SK-N-SH (cell line): ENCODE results near the gene ZNF3. TPM values are rescaled to one million over a fixed set of nuclear protein-coding genes. Genes with fewer than 3 reads are reported as not detected.
A peak's percentile ranks its signal among the peaks of the same experiment; 100 is the strongest.

Source experiments
- ELF1 ChIP-seq: IDR thresholded peaks from 2 replicates; pipeline ENCODE4 v1.4.0; 2012
- EP300 ChIP-seq, 2 experiments: IDR thresholded peaks; 2 replicates each; pipeline versions ENCODE4 v1.4.0 to v1.6.1; 2012; ENCODE audit warnings: borderline replicate concordance in 1 of 2, low read depth in 1 of 2, low read length in 1 of 2
- EZH2phosphoT487 ChIP-seq: fragments of 200-600 bp; sonication (generic); IDR thresholded peaks from 2 replicates; pipeline ENCODE4 v1.6.1; 2017; ENCODE audit warnings: low read depth, mixed run types, mild to moderate bottlenecking, antibody characterized with exemption, moderate library complexity, borderline replicate concordance
- GABPA ChIP-seq: IDR thresholded peaks from 2 replicates; pipeline ENCODE4 v1.4.0; 2012; ENCODE audit warnings: low read depth, mild to moderate bottlenecking
- JUND ChIP-seq: IDR thresholded peaks from 2 replicates; pipeline ENCODE4 v1.4.0; 2012
- MXI1 ChIP-seq: IDR thresholded peaks from 2 replicates; pipeline ENCODE4 v1.6.1; 2012; ENCODE audit warnings: mild to moderate bottlenecking, low read depth, low read length, improper control_type of control experiment
- NFIC ChIP-seq: IDR thresholded peaks from 2 replicates; pipeline ENCODE4 v1.4.0; 2012; ENCODE audit warnings: borderline replicate concordance
- NRF1 ChIP-seq: IDR thresholded peaks from 2 replicates; pipeline ENCODE4 v1.6.1; 2012; ENCODE audit warnings: low read depth, mild to moderate bottlenecking, low read length
- POLR2AphosphoS5 ChIP-seq: IDR thresholded peaks from 2 replicates; pipeline ENCODE4 v1.6.1; 2012; ENCODE audit warnings: low read depth, low read length
- RAD21 ChIP-seq: IDR thresholded peaks from 2 replicates; pipeline ENCODE4 v1.6.1; 2012; ENCODE audit warnings: mild to moderate bottlenecking, low read length
- RCOR1 ChIP-seq: fragments of 150-350 bp; IDR thresholded peaks from 2 replicates; pipeline ENCODE4 v1.6.1; 2017; ENCODE audit warnings: antibody characterized with exemption, low read length
- RFX5 ChIP-seq: IDR thresholded peaks from 2 replicates; pipeline ENCODE4 v1.6.1; 2012; ENCODE audit warnings: mild to moderate bottlenecking, improper control_type of control experiment, low read length
- RXRA ChIP-seq: IDR thresholded peaks from 2 replicates; pipeline ENCODE4 v1.4.0; 2012; ENCODE audit warnings: low read depth, mild to moderate bottlenecking, borderline replicate concordance
- TAF1 ChIP-seq: IDR thresholded peaks from 2 replicates; pipeline ENCODE4 v1.6.1; 2012; ENCODE audit warnings: low read depth, mild to moderate bottlenecking, low read length, moderate library complexity, borderline replicate concordance
- TCF12 ChIP-seq: IDR thresholded peaks from 2 replicates; pipeline ENCODE4 v1.4.0; 2012
- TEAD4 ChIP-seq: IDR thresholded peaks from 2 replicates; pipeline ENCODE4 v1.4.0; 2012; ENCODE audit warnings: mild to moderate bottlenecking, borderline replicate concordance; ENCODE audit not compliant: insufficient read depth
- YY1 ChIP-seq: IDR thresholded peaks from 2 replicates; pipeline ENCODE4 v1.4.0; 2012; ENCODE audit warnings: low read depth, mild to moderate bottlenecking
- polyA plus RNA-seq, 3 experiments: library from polyadenylated mRNA; depleted of rRNA; stranded (reverse); fragments of >200 nt; gene quantifications; 2 replicates each; pipeline ENCODE4 v1.2.3, GENCODE V29; 2012
- TF ChIP-seq, protein P1 (sequence below): IDR thresholded peaks from 2 replicates; pipeline ENCODE4 v1.4.0; 2012; ENCODE audit warnings: low read depth
- TF ChIP-seq, protein P2 (sequence below): IDR thresholded peaks from 2 replicates; pipeline ENCODE4 v1.4.0; 2012; ENCODE audit warnings: low read depth, borderline replicate concordance
- TF ChIP-seq, protein P3 (sequence below): IDR thresholded peaks from 2 replicates; pipeline ENCODE4 v1.6.1; 2012; ENCODE audit warnings: mild to moderate bottlenecking, low read depth, low read length, moderate library complexity
- TF ChIP-seq, protein P4 (sequence below): fragments of 150-350 bp; IDR thresholded peaks from 2 replicates; pipeline ENCODE4 v1.6.1; 2016; ENCODE audit warnings: mild to moderate bottlenecking, low read depth, low read length
- TF ChIP-seq, protein P5 (sequence below): IDR thresholded peaks from 2 replicates; pipeline ENCODE4; 2012
- TF ChIP-seq, protein P6 (sequence below): fragments of 150-350 bp; IDR thresholded peaks from 2 replicates; pipeline ENCODE4 v1.6.1; 2017; ENCODE audit warnings: antibody characterized with exemption, low read length, low read depth, borderline replicate concordance

ZNF3 gene
- polyA plus RNA-seq, 1 of the 3 experiments (the other 2 are of a cell fraction): 30.5 TPM

DNA sequence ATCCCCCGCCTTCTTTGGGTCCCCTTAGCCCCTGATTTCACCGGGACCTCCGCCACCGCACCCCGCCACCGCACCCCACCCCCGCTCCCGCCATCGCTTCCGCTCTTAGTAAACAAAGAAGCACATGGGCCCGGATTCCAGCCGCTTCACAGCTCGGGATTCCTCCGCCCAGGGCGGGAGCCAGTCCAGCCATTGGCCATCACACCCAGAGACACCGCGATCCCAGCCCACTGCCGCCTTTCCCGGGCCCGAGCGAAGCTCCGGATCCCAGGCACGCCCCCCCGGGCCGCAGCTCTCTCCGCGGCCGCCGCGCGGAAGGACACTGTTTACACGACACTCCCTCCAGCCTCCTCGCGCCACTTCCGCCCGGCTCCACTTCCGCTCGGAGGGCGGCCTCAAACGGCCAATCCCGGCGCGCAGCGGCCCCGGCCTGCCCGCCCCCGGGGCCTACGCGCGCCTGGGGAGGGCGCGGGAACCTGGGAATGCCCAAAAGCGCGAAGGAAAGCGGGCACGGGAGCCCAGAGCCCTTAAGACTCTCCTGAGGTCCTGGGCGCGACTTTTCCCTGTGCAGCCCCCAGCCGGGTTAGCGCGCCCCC is 19.0 kb upstream of the ZNF3 start (continued):
- TF ChIP-seq TAF1: peak; percentile 72
- TF ChIP-seq, protein P1, sequence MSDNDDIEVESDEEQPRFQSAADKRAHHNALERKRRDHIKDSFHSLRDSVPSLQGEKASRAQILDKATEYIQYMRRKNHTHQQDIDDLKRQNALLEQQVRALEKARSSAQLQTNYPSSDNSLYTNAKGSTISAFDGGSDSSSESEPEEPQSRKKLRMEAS: peak; percentile 100
- peak; percentile 65 for TF ChIP-seq TCF12
- no peak for TF ChIP-seq EZH2phosphoT487
- TF ChIP-seq GABPA: peak; percentile 92
- TF ChIP-seq, protein P2, sequence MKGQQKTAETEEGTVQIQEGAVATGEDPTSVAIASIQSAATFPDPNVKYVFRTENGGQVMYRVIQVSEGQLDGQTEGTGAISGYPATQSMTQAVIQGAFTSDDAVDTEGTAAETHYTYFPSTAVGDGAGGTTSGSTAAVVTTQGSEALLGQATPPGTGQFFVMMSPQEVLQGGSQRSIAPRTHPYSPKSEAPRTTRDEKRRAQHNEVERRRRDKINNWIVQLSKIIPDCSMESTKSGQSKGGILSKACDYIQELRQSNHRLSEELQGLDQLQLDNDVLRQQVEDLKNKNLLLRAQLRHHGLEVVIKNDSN: peak; percentile 66
- peak; percentile 87 for TF ChIP-seq TEAD4
- TF ChIP-seq RFX5: peak; percentile 84
- TF ChIP-seq, protein P3, sequence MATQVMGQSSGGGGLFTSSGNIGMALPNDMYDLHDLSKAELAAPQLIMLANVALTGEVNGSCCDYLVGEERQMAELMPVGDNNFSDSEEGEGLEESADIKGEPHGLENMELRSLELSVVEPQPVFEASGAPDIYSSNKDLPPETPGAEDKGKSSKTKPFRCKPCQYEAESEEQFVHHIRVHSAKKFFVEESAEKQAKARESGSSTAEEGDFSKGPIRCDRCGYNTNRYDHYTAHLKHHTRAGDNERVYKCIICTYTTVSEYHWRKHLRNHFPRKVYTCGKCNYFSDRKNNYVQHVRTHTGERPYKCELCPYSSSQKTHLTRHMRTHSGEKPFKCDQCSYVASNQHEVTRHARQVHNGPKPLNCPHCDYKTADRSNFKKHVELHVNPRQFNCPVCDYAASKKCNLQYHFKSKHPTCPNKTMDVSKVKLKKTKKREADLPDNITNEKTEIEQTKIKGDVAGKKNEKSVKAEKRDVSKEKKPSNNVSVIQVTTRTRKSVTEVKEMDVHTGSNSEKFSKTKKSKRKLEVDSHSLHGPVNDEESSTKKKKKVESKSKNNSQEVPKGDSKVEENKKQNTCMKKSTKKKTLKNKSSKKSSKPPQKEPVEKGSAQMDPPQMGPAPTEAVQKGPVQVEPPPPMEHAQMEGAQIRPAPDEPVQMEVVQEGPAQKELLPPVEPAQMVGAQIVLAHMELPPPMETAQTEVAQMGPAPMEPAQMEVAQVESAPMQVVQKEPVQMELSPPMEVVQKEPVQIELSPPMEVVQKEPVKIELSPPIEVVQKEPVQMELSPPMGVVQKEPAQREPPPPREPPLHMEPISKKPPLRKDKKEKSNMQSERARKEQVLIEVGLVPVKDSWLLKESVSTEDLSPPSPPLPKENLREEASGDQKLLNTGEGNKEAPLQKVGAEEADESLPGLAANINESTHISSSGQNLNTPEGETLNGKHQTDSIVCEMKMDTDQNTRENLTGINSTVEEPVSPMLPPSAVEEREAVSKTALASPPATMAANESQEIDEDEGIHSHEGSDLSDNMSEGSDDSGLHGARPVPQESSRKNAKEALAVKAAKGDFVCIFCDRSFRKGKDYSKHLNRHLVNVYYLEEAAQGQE: 0 out of 2 replicates have a peak, but pooled peaks have one; percentile 33
- no peak for TF ChIP-seq RCOR1
- peak; percentile 95 for TF ChIP-seq ELF1
- peak; percentile 82 for TF ChIP-seq MXI1
- TF ChIP-seq, protein P4, sequence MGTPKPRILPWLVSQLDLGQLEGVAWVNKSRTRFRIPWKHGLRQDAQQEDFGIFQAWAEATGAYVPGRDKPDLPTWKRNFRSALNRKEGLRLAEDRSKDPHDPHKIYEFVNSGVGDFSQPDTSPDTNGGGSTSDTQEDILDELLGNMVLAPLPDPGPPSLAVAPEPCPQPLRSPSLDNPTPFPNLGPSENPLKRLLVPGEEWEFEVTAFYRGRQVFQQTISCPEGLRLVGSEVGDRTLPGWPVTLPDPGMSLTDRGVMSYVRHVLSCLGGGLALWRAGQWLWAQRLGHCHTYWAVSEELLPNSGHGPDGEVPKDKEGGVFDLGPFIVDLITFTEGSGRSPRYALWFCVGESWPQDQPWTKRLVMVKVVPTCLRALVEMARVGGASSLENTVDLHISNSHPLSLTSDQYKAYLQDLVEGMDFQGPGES: peak; percentile 21; the same call in 1 of the 2 replicates
- no peak; the same call in 1 of the 2 replicates for TF ChIP-seq RXRA
- TF ChIP-seq NRF1: no peak
- TF ChIP-seq POLR2AphosphoS5: no peak
- TF ChIP-seq RAD21: no peak
- TF ChIP-seq JUND: peak; percentile 45; the same call in 1 of the 2 replicates
- TF ChIP-seq, protein P5, sequence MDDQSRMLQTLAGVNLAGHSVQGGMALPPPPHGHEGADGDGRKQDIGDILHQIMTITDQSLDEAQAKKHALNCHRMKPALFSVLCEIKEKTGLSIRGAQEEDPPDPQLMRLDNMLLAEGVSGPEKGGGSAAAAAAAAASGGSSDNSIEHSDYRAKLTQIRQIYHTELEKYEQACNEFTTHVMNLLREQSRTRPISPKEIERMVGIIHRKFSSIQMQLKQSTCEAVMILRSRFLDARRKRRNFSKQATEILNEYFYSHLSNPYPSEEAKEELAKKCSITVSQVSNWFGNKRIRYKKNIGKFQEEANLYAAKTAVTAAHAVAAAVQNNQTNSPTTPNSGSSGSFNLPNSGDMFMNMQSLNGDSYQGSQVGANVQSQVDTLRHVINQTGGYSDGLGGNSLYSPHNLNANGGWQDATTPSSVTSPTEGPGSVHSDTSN: peak; percentile 92
- TF ChIP-seq, protein P6, sequence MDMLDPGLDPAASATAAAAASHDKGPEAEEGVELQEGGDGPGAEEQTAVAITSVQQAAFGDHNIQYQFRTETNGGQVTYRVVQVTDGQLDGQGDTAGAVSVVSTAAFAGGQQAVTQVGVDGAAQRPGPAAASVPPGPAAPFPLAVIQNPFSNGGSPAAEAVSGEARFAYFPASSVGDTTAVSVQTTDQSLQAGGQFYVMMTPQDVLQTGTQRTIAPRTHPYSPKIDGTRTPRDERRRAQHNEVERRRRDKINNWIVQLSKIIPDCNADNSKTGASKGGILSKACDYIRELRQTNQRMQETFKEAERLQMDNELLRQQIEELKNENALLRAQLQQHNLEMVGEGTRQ: no peak
- peak; percentile 60 for TF ChIP-seq NFIC
- peak; percentile 86 for TF ChIP-seq YY1
- TF ChIP-seq EP300 (IDR thresholded peaks at IDR 0.05; ENCODE audit: borderline replicate concordance in 1 of 2, low read depth in 1 of 2, low read length in 1 of 2): peak in 1 of 2 experiments; percentile 73; a peak in 1 of 4 replicates
